ENCODE results near the gene EMILIN3.

DNA sequence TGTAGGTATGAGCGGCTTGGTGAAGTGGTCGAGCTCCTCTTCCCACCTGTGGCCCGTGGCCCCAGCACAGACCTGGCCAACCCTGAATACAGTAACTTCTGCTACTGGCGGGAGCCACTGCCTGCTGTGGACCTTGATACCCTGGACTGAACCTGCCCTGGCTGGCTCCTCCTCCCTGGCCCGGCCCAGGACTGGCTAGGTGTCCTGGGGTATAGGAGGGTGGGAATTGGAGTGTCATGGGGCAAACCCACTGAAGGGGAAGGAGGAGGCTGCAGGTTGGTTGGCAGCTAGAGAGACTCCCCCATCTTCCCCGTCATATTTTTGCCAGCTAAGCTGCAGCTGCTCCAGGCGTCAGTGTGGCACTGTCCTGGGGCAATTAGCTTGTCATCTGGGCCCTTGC is 7.9 kb downstream of the EMILIN3 start:
- TF ChIP-seq POLR2A (IDR thresholded peaks at IDR 0.05; ENCODE audit: low read depth, low read length) (no peak), CTCF (IDR thresholded peaks at IDR 0.05; ENCODE audit: extremely low read depth in 1 of 2, insufficient read depth in 1 of 2, low read depth in 1 of 2, low read length in 2 of 2) (no peak), POLR2AphosphoS5 (IDR thresholded peaks at IDR 0.05; ENCODE audit: insufficient read depth, low read depth, low read length) (no peak), MAX (IDR thresholded peaks at IDR 0.05; ENCODE audit: insufficient read depth, insufficient read length) (no peak), EZH2 (IDR thresholded peaks at IDR 0.05; ENCODE audit: borderline replicate concordance, low read depth, low read length, severe bottlenecking) (no peak), GATA2 (IDR thresholded peaks at IDR 0.05; ENCODE audit: insufficient read depth, insufficient read length, low read depth, low read length) (no peak), MYC (IDR thresholded peaks at IDR 0.05; ENCODE audit: low read depth, low read length) (no peak), JUN (IDR thresholded peaks at IDR 0.05; ENCODE audit: borderline replicate concordance, insufficient read depth, insufficient read length, low read depth) (no peak)
